Effector CD4-positive, alpha-beta T cell (primary cell): ENCODE results near the gene SLC38A2.

ENCODE experiments used
- DNase-seq: peaks from one replicate; pipeline ENCODE4 v3.0.0-alpha.2; 2020

Gene SLC38A2

GRCh38 chr12:46391630-46392029 lies 19.1 kb upstream of the SLC38A2 start:
- DNase-seq: no peak

DNA sequence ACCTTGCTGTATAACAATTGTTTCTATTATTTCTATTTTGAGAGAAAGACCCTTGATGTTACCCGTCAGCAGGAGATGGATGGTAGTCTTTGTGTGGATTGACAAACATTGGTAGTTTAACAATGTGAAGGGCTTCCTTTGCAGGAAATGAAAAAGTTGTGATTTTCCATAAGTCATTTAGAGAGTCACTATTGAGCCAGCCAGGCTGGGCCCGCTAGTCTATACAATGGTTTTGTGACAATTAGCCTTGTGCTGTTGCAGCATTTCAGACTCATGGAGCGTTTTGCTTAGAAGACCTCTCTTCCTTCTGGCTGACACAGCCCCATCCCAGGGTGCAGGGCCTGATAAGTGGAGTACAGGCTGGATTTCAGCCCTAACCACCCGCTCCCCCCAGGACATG lies 18.3 kb upstream of the SLC38A2 start:
- DNase-seq: no peak

DNA sequence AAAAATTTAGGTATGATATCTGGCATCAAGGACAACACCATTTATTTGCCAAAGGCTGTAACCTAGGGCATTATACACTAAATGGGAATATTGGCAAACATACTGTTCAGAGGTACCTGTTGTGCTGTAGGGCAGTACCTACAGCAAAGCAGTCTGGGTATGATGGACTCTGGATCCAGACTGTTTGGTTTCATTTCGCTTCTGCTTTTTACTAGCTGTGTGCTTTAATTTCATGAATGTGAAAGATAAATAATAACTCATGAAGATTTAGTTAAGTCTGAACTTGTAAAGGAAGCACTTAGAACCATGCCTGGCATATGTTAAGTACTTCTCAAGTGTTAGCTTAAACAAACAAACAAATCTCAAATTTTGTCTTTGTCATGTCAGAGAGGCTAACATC lies 17.7 kb upstream of the SLC38A2 start:
- DNase-seq: no peak

DNA sequence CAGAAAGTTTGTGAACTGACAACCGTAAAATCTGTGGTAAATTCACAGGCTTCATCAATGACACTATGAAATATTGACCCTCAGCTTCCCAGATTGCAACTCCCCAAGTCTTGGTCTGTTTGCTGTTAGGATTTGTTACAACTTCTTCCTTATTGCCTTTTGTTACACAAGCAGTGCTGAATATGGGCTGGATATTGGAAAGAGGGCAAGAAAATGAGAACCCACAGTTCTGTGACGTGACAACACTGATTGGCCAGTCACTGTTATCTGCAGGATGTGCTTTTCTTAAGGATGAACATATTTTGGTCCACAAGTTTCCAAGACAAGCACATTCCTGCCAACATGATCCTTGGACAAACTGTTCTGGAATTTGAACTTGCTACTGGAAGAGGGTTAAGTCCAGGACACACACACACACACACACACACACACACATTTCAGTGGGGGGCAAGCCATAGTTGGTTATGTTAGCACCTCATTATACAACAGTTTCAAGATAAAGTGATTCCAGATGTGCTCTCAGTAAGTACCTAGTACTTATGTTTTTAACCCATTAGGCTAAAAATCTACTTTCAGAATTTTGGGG lies 16.6 kb upstream of the SLC38A2 start:
- DNase-seq: no peak

- DNase-seq: no peak
These were observed 16.0 kb upstream of the SLC38A2 start for GRCh38 chr12:46388427-46389021.

- DNase-seq: no peak
These were observed 15.1 kb upstream of the SLC38A2 start for GRCh38 chr12:46387670-46388069.

DNA sequence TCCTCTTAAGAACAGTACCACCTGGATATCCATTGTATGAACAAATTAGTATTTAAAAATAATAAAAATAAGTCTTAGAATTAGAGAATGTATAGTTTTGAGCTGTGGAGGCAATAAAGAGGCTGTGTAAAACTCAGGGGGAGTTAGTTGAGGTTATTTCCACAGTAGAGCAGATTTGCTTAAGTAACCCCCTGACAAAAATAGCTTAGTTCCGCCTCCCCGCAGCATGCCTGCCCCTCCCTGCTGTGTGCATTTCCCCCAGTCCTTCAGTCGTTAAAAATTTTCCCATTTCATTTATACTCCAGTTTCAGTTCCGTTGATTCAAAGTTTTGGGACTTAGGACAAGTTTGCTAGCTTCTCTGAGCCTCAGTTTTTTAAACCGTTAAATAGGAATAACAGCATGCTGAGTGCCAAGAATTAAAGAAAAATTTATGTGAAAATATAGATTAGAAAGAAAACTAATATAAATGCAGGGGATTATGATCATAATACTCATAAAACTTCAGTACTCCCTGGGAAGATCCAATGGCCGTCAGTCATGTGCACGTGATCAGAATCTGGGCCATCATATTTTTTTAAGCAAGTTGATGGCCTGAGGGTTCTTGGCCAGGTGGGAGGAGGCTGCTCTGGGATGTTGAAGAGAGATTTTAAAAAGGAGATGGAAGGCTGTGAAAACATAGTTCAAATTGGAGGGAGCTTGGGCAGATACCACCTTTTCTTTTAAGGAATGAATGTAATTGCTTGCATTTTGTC lies 14.5 kb upstream of the SLC38A2 start:
- no peak for DNase-seq

GRCh38 chr12:46386360-46386867 lies 13.8 kb upstream of the SLC38A2 start:
- DNase-seq: no peak

DNA sequence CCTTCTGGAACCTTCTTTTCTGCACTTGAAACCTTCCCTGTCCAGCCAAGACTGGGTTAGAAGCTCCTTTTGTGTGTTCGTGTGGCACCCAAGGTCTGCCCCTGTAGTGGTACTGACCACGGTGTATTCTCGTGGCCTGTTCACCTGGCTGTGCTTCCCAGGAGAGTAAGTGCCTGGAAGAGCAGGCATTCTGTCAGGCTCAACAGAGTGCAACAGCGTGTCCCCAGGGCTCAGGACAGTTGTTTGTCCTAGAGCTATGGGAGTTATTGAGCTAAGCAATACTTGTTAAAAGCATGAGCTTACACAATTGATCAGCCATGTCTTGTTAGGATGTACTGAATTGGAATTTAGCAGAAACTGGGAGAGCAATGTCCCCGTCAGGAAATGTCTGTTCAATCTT lies 12.9 kb upstream of the SLC38A2 start:
- no peak for DNase-seq

DNA sequence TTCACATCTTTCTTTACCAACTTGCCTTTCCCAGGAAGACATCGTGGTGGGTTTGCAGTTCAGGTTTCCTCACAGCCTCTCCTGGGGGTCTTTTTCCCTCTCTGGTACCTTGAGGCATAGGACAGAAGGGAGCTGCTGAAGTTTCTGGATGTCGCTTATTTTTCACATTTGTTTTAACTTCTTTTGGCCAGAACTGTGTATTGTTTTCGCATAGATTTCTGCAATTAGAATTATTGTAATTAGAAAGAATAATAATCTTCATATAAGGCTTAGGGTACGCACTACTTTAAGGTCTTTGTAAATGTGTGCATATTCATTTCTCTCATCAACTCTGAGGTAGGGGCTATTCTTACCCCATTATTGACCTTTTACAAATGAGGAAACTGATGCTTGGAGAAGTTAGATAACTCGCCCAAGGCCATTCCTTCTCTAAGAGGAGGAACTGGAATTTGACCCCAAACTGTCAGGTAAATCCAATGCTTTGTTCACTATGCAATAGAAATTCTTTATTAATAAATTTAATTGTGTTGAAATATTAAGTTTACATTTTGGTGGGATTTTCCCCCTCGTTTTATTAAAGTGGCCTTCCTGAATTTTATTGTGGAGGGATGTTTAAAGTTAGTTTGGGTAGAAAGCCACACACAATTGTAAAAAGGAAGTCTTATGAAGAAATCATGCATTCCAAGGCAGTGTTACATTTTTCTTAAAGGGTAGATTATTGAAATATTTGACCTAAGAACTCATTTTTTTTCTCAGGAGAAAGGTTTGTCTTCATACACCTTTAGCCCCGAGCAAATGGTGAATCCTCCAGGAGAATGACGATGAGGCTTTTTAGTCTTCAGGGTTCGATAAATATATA lies 12.1 kb upstream of the SLC38A2 start:
- DNase-seq: no peak

DNA sequence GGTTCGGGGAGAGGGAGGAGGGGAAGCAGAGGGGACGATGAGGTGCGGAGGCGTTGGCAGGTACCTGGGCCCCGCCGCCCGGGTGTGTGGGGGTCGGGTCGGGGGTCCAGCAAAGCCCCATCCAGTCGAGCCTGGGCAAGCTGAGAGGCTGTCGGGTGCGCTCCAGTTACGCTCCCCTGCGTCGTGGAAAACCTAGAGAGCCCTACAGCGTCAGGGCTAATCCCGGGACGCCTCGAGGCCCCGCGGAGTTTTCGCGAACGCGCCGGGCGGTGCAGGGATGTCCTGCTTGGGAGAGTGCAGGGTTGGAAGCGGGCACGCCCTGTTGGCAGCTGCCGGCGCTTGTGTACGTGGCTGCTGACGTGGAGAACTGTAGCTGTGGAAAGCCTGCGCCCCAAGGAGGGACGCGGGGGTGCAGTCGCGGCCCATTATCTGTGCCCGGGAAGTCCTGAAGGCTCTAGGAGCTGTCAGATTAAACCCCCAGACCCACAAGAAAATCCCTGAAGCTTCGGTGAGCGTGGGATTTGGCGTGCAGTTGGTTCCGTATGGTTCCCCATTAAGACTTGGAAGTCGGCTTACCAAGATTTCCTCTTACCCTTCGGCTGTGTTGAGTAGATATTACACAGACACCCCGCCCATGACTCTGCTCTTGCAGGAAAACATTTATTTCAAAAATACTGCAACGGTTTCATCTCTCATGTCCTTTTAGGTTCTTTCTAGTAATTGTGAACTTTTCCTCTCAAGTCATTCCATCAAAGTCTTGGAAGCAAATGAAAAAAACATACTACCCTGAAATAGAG lies 11.3 kb upstream of the SLC38A2 start:
- peak; percentile 68 for DNase-seq

- peak; percentile 93 for DNase-seq
These were observed 10.5 kb upstream of the SLC38A2 start for GRCh38 chr12:46382964-46383653.

GRCh38 chr12:46382408-46382963 lies 9.9 kb upstream of the SLC38A2 start:
- DNase-seq: no peak

DNA sequence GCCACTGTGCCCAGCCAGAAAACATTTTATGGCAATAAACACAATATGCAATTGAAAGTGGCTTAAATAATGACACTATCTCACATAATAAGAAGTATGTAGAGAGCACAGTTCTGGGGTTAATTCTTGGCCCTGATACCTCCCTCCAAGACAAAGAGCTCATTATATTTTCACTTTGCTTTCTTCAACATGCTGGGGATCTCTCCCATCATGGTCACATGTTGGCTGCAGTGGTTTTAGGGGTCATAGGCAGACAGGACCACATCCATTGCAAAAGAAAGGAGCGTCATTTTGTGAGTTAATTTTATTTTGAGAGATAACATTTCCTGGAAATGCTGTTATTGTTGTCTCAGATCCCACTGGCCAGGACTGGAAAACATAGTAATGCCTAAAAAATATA lies 8.3 kb upstream of the SLC38A2 start:
- DNase-seq: no peak

- DNase-seq: no peak
These were observed 7.6 kb upstream of the SLC38A2 start for GRCh38 chr12:46380022-46380796.

DNA sequence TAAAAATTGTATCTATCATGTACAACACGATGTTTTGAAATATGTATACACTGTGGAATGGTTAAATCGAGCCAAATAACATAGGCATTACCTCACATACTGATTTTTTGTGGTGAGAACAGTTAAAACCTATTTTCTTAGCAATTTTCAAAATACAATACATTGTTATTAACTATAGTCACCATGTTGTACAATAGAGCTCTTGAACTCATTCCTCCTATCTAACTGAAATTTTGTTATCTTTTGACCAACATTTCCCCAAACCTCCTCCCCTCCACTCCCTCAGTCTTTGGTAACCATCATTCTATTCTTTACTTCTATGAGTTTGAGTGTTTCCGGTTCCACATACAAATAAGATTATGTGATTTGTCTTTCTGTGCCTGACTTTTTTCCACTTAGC lies 6.8 kb upstream of the SLC38A2 start:
- DNase-seq: no peak

DNA sequence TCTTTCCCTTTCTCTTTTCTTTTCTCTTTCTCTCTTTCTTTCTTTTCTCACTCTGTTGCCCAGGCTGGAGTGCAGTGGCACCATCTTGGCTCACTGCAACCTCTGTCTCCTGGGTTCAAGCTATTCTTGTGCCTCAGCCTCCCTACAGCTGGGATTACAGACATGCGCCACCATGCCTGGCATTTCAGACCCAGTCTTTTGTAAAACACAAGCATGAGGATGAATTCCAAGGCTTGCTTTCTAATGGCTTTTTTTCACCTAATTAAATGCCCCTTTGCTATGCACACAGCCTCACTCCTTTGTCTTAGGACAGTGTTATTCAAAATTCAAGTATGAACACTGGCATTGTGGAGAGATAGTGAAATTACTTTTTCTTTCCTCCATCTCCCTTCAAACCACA lies 6.0 kb upstream of the SLC38A2 start:
- DNase-seq: no peak

GRCh38 chr12:46377678-46378077 lies 5.1 kb upstream of the SLC38A2 start:
- DNase-seq: no peak

DNA sequence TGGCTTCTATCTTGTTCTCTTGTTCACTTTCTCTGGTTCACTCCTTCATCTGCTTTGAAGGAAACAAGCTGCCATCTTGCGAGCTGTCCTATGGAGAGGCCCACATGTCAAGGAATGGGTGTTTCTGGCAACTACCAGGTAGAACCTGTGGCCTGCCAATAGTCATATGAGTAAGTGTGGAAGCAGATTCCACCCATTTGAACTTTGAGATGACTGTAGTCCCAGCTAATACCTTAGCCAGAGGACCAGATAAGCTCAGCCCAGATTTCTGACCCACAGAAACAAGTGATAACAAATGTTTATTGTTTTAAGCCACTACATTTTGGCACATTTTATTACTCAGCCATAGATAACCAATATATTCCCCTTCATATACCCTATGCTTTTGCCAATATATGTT lies 4.0 kb upstream of the SLC38A2 start:
- no peak for DNase-seq

- DNase-seq: no peak
These were observed 2.1 kb upstream of the SLC38A2 start for GRCh38 chr12:46374711-46375110.

DNA sequence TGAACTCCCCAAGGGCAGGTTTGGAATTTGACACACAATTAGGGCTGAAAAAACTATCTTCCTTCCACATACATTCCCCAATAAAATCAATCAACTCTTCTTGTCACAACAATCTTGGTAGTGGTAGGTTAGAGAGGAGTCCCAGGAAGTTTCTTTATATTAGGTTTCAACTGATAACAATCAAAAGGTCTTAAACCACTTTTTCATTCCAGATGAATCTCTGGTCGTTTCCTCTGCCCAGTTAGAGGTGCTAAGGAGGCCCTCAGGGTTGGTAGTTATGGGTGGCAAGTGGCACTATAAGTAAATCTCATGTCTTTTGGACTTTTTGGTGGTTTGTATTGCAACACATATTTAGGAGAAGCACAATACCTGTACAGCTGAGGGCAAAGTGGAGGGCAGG lies 1.7 kb upstream of the SLC38A2 start:
- no peak for DNase-seq
